ENCODE data around the gene TRIM13. TPM values are rescaled to one million over a fixed set of nuclear protein-coding genes. Genes with fewer than 3 reads are reported as not detected.

The TRIM13 gene
- total and polyA plus RNA-seq, 2 of the 8 experiments (the other 6 are each of a cell fraction or from before 2014, with no cell fraction given), result 21.2 to 31.5 TPM

DNA sequence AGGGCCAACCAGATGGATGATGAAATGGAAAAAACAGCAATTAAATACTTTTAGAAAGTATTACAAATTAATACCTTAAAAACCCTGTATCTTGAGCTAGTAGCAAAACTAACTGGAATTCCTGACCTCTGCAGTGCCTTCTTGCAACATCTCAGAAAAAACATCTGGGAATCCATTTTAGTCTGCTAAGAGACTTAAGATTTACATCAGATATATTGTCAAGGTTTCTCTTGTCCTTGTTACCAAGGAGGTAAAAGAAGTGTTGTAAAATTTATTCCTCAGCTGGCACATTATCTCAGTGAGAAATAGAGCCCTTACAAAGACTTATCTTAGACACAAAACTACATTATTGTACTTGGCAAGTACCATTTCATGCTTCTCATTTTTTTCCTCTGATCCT is 36.9 kb downstream of the TRIM13 start:
- H3K18ac ChIP-seq (ENCODE audit: extremely low read depth, low read length), result no peak overlapping the region
- no peaks in the 10 kb centered on the region for H3K23me2 ChIP-seq (ENCODE audit: low read depth, low read length)
- TF ChIP-seq CEBPB (IDR thresholded peaks at IDR 0.05; ENCODE audit: low read depth, low read length) (no peak), PHF8 (conservative IDR thresholded peaks at IDR 0.05; ENCODE audit: low read depth, low read length) (no peak), YY1 (IDR thresholded peaks at IDR 0.05; ENCODE audit: low read depth, low read length) (no peak), TBP (IDR thresholded peaks at IDR 0.05; ENCODE audit: low read depth, low read length) (no peak), NRF1 (IDR thresholded peaks at IDR 0.05; ENCODE audit: low read depth, low read length) (no peak), SP4 (IDR thresholded peaks at IDR 0.05; ENCODE audit: low read length) (no peak), POLR2AphosphoS5 (IDR thresholded peaks at IDR 0.05; ENCODE audit: low read depth, low read length) (no peak), ASH2L (IDR thresholded peaks at IDR 0.05; ENCODE audit: low read length) (no peak), CHD1 (IDR thresholded peaks at IDR 0.05; ENCODE audit: low read depth, low read length) (no peak), CBX8 (IDR thresholded peaks at IDR 0.05; ENCODE audit: borderline replicate concordance, low read depth, low read length) (no peak), MAFK (IDR thresholded peaks at IDR 0.05; ENCODE audit: low read depth, low read length) (no peak), POU5F1 (IDR thresholded peaks at IDR 0.05; ENCODE audit: low read depth, low read length) (no peak), JUN (IDR thresholded peaks at IDR 0.05; ENCODE audit: low read depth, low read length) (no peak), CHD2 (IDR thresholded peaks at IDR 0.05; ENCODE audit: low read length) (no peak)
- TF ChIP-seq, protein P1, sequence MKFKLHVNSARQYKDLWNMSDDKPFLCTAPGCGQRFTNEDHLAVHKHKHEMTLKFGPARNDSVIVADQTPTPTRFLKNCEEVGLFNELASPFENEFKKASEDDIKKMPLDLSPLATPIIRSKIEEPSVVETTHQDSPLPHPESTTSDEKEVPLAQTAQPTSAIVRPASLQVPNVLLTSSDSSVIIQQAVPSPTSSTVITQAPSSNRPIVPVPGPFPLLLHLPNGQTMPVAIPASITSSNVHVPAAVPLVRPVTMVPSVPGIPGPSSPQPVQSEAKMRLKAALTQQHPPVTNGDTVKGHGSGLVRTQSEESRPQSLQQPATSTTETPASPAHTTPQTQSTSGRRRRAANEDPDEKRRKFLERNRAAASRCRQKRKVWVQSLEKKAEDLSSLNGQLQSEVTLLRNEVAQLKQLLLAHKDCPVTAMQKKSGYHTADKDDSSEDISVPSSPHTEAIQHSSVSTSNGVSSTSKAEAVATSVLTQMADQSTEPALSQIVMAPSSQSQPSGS (IDR thresholded peaks at IDR 0.05; ENCODE audit: low read length), result no peak
- H3K23ac ChIP-seq (ENCODE audit: insufficient read length), result no peak overlapping the region
- no peak overlapping the region for H2BK12ac ChIP-seq (ENCODE audit: low read depth, low read length)
- H3K4ac ChIP-seq (replicated peaks; ENCODE audit: insufficient read length, low read depth, low read length), result no peak overlapping the region
- no peak overlapping the region for H3K27ac ChIP-seq (ENCODE audit: low read depth, low read length)
- no peaks in the 10 kb centered on the region for H3K79me1 ChIP-seq (ENCODE audit: low read depth, low read length)
- no peak overlapping the region for H2AK5ac ChIP-seq (ENCODE audit: low read depth, low read length)
- H3K27me3 ChIP-seq (replicated peaks in 1 of 4; ENCODE audit: control insufficient read depth in 3 of 4, extremely low read depth in 1 of 4, insufficient read depth in 3 of 4, low read length in 3 of 4), result no peaks in the 10 kb centered on the region
- POLR2A ChIA-PET (ENCODE audit: partially characterized antibody), result interaction anchor here (0.8 kb wide), 1 partner anchor 12 kb away, joined by 3 read pairs; no protein-coding TSS in a partner anchor
- H2AFZ ChIP-seq (ENCODE audit: low read length), result no peak overlapping the region
- no peak overlapping the region for H3K56ac ChIP-seq (replicated peaks; ENCODE audit: insufficient read length, low read depth, low read length)
- H3K9me3 ChIP-seq (ENCODE audit: insufficient read depth in 2 of 2, low read depth in 1 of 2, low read length in 1 of 2), result no peaks in the 10 kb centered on the region
- no peak overlapping the region for H3K4me2 ChIP-seq (ENCODE audit: insufficient read depth in 1 of 2, low read depth in 2 of 2, low read length in 2 of 2)
- no peaks in the 10 kb centered on the region for H3K36me3 ChIP-seq (ENCODE audit: control insufficient read depth in 2 of 4, insufficient read depth in 4 of 4, low read length in 3 of 4)
- H2BK120ac ChIP-seq (replicated peaks; ENCODE audit: low read depth, low read length), result no peak overlapping the region
- H3K9ac ChIP-seq (replicated peaks in 1 of 4; ENCODE audit: extremely low read depth in 1 of 4, low read depth in 3 of 4, low read length in 3 of 4), result no peak overlapping the region
- DNase-seq (ENCODE audit: low read depth in 1 of 2, low spot score in 2 of 2), result no peak
- H4K20me1 ChIP-seq (replicated peaks in 1 of 2; ENCODE audit: control insufficient read depth in 1 of 2, insufficient read depth in 2 of 2, low read length in 2 of 2), result no peaks in the 10 kb centered on the region
- no peak overlapping the region for H4K8ac ChIP-seq (ENCODE audit: extremely low read depth, insufficient read depth, low read length)
- CTCF ChIA-PET (ENCODE audit: partially characterized antibody), result no interaction called here
- H4K5ac ChIP-seq (ENCODE audit: insufficient read length, low read depth, low read length), result no peak overlapping the region
- H4K91ac ChIP-seq (replicated peaks; ENCODE audit: insufficient read length, low read length), result no peak overlapping the region
- FAIRE-seq, result no peak
- no peak overlapping the region for H3K4me3 ChIP-seq (ENCODE audit: extremely low read depth in 1 of 4, insufficient read depth in 2 of 4, low read depth in 3 of 4, low read length in 4 of 4)
- H2BK20ac ChIP-seq (ENCODE audit: low read length), result no peak overlapping the region
- no peaks in the 10 kb centered on the region for H3K79me2 ChIP-seq (ENCODE audit: control insufficient read depth in 1 of 2, insufficient read depth in 2 of 2, low read length in 2 of 2)
- no peak overlapping the region for H3K14ac ChIP-seq (ENCODE audit: insufficient read length)
- H2BK15ac ChIP-seq (ENCODE audit: low read length), result no peak overlapping the region
- no peak overlapping the region for H2BK5ac ChIP-seq (ENCODE audit: low read depth, low read length)
- H3K4me1 ChIP-seq (replicated peaks in 1 of 4; ENCODE audit: control insufficient read depth in 3 of 4, insufficient read depth in 4 of 4, low read length in 3 of 4), result no peaks in the 10 kb centered on the region
